Natural killer cell (primary cell): ENCODE measurements around the gene KCNK2. TPM values are rescaled to one million over a fixed set of nuclear protein-coding genes. Genes with fewer than 3 reads are reported as not detected.

Experiments used
- ATAC-seq, 3 donors: fragments of 150-1000 bp in 2 of 3; fragments of 200-7000 bp in 1 of 3; cut with Tn5 transposase; 1 replicate in 1 of 3; 2 replicates in 2 of 3; pipeline ENCODE4 v1.10.0; 2021; ENCODE audit warnings: mild to moderate bottlenecking in 2 of 3, moderate library complexity in 2 of 3
- DNase-seq, 2 donors: peaks; one replicate each; pipeline versions ENCODE4 v3.0.0 to v3.0.0-alpha.2; 2013 to 2021; ENCODE audit warnings: mixed read lengths in 1 of 2
- H3K27ac ChIP-seq: one replicate; pipeline ENCODE4 v1.5.1; 2013; ENCODE audit warnings: mild to moderate bottlenecking, low read length
- H3K27me3 ChIP-seq: one replicate; pipeline ENCODE4 v1.6.1; 2013; ENCODE audit warnings: low read length; ENCODE audit not compliant: control insufficient read depth, insufficient read depth
- H3K36me3 ChIP-seq: one replicate; pipeline ENCODE4 v1.6.1; 2013; ENCODE audit warnings: low read length; ENCODE audit not compliant: control insufficient read depth, insufficient read depth
- H3K4me1 ChIP-seq: one replicate; pipeline ENCODE4 v1.6.1; 2013; ENCODE audit warnings: low read length; ENCODE audit not compliant: control insufficient read depth, insufficient read depth
- H3K4me3 ChIP-seq: one replicate; pipeline ENCODE4 v1.5.1; 2013; ENCODE audit warnings: low read length
- H3K9me3 ChIP-seq: one replicate; pipeline ENCODE4 v1.6.1; 2013; ENCODE audit warnings: low read length; ENCODE audit not compliant: control insufficient read depth, insufficient read depth
- H3K27ac Mint-ChIP-seq, 2 donors: one replicate each; pipeline ENCODE4 v1.8.0; 2022; ENCODE audit warnings: mild to moderate bottlenecking in 2 of 2, mixed read lengths in 2 of 2, moderate library complexity in 1 of 2
- H3K27me3 Mint-ChIP-seq, 2 donors: one replicate each; pipeline ENCODE4 v1.8.0; 2022; ENCODE audit warnings: low read depth in 2 of 2, mixed read lengths in 2 of 2
- H3K36me3 Mint-ChIP-seq: one replicate; pipeline ENCODE4 v1.8.0; 2022; ENCODE audit warnings: mixed read lengths
- H3K4me1 Mint-ChIP-seq, 2 donors: one replicate each; pipeline ENCODE4 v1.8.0; 2022; ENCODE audit warnings: mixed read lengths in 2 of 2
- H3K4me3 Mint-ChIP-seq: one replicate; pipeline ENCODE4 v1.8.0; 2022; ENCODE audit warnings: mild to moderate bottlenecking, moderate library complexity, mixed read lengths
- H3K9me3 Mint-ChIP-seq, 2 donors: one replicate each; pipeline ENCODE4 v1.8.0; 2022; ENCODE audit warnings: mixed read lengths in 2 of 2
- CTCF ChIP-seq: fragments of 200-600 bp; IDR thresholded peaks from one replicate; pipeline ENCODE4 v1.8.0; 2022; ENCODE audit warnings: antibody characterized with exemption
- WGBS: methylation state at CpG from one replicate; pipeline ENCODE4 v1.1.7; 2013; ENCODE audit warnings: missing lambda C conversion rate; ENCODE audit not compliant: insufficient coverage; 5-methylcytosine and 5-hydroxymethylcytosine counted together
- intact Hi-C: fragments of 100-400 bp; cut with micrococcal nuclease; formaldehyde crosslinking; loops from one replicate; pipeline ENCODE4 v1.14.2; 2022
- total RNA-seq, 4 donors: library from RNA; stranded (reverse); fragments of 120-200 nt in 1 of 4; gene quantifications; one replicate each; pipeline versions ENCODE4 v1.2.3 to v1.2.4, GENCODE V29; 2013 to 2022

KCNK2 gene
- total RNA-seq, 3 donors from 2014 or later (not counting 1 experiment from before 2014, with no cell fraction given): not detected

GRCh38 chr1:215198021-215198420 lies 115.5 kb downstream of the KCNK2 start:
- H3K4me3 Mint-ChIP-seq: no peak overlapping the region
- H3K9me3 ChIP-seq: no peaks in the 10 kb centered on the region

GRCh38 chr1:215200121-215200520 lies 117.6 kb downstream of the KCNK2 start:
- no peak overlapping the region for H3K27ac ChIP-seq
- H3K27me3 ChIP-seq: no peaks in the 10 kb centered on the region
- H3K4me1 Mint-ChIP-seq: no peaks in the 10 kb centered on the region
- WGBS: 50% methylated on average over 1 of the region's 1 CpG
- H3K36me3 ChIP-seq: no peaks in the 10 kb centered on the region
- DNase-seq: no peak
- ATAC-seq: no peak
- H3K4me3 ChIP-seq: no peak overlapping the region
- H3K9me3 ChIP-seq: no peaks in the 10 kb centered on the region
- H3K4me1 ChIP-seq: no peaks in the 10 kb centered on the region
- H3K36me3 Mint-ChIP-seq: no peaks in the 10 kb centered on the region
- intact Hi-C loops: no loop called here
- H3K4me3 Mint-ChIP-seq: no peak overlapping the region
- peaks cover 9 to 12% of the 10 kb centered on the region in 2 donors for H3K9me3 Mint-ChIP-seq
- no peak overlapping the region for H3K27ac Mint-ChIP-seq
- TF ChIP-seq CTCF: no peak
- H3K27me3 Mint-ChIP-seq: no peaks in the 10 kb centered on the region

More at GRCh38 chr1:215198021-215198420, 115.5 kb downstream of the KCNK2 start:
- Mint-ChIP-seq H3K4me1 (no peaks in the 10 kb centered on the region), H3K36me3 (no peaks in the 10 kb centered on the region), H3K9me3 (peaks cover 13 to 15% of the 10 kb centered on the region in 2 donors), H3K27ac (no peak overlapping the region), H3K27me3 (no peaks in the 10 kb centered on the region)
- no peaks in the 10 kb centered on the region for H3K27me3 ChIP-seq
- no peak overlapping the region for H3K27ac ChIP-seq
- TF ChIP-seq CTCF: no peak
- no peak overlapping the region for H3K4me3 ChIP-seq
- DNase-seq: no peak
- no peaks in the 10 kb centered on the region for H3K4me1 ChIP-seq
- ATAC-seq: no peak
- no peaks in the 10 kb centered on the region for H3K36me3 ChIP-seq
- 100% methylated on average over 1 of the region's 1 CpG for WGBS
- intact Hi-C loops: no loop called here

GRCh38 chr1:215201283-215201682 lies 118.7 kb downstream of the KCNK2 start:
- Mint-ChIP-seq H3K9me3 (peaks cover 9 to 12% of the 10 kb centered on the region in 2 donors), H3K4me1 (no peaks in the 10 kb centered on the region), H3K36me3 (no peaks in the 10 kb centered on the region), H3K4me3 (no peak overlapping the region), H3K27ac (no peak overlapping the region), H3K27me3 (no peaks in the 10 kb centered on the region)
- DNase-seq: no peak
- H3K4me1 ChIP-seq: no peaks in the 10 kb centered on the region
- no peak overlapping the region for H3K27ac ChIP-seq
- H3K36me3 ChIP-seq: no peaks in the 10 kb centered on the region
- H3K4me3 ChIP-seq: no peak overlapping the region
- H3K27me3 ChIP-seq: no peaks in the 10 kb centered on the region
- intact Hi-C loops: no loop called here
- ATAC-seq: no peak
- WGBS: 79% methylated on average over 2 of the region's 2 CpGs
- no peak for TF ChIP-seq CTCF
- no peaks in the 10 kb centered on the region for H3K9me3 ChIP-seq

GRCh38 chr1:215202868-215203267 lies 120.3 kb downstream of the KCNK2 start:
- ATAC-seq (no peak), DNase-seq (no peak)
- TF ChIP-seq CTCF: no peak
- no peaks in the 10 kb centered on the region for H3K27me3 ChIP-seq
- H3K27ac Mint-ChIP-seq: no peak overlapping the region
- peaks cover 11 to 14% of the 10 kb centered on the region in 2 donors for H3K9me3 Mint-ChIP-seq
- H3K27ac ChIP-seq: no peak overlapping the region
- no CpG with 5 or more reads among the region's 2 CpGs for WGBS
- no peaks in the 10 kb centered on the region for H3K27me3 Mint-ChIP-seq
- intact Hi-C loops: no loop called here
- H3K4me3 ChIP-seq: no peak overlapping the region
- H3K36me3 ChIP-seq: no peaks in the 10 kb centered on the region
- H3K36me3 Mint-ChIP-seq: no peaks in the 10 kb centered on the region
- H3K4me1 Mint-ChIP-seq: no peaks in the 10 kb centered on the region
- H3K4me3 Mint-ChIP-seq: no peak overlapping the region
- no peaks in the 10 kb centered on the region for H3K9me3 ChIP-seq
- H3K4me1 ChIP-seq: no peaks in the 10 kb centered on the region
